ENCODE measurements around the gene BDKRB1. TPM values are rescaled to one million over a fixed set of nuclear protein-coding genes. Genes with fewer than 3 reads are reported as not detected.

The BDKRB1 gene
- total RNA-seq, 4 donors from 2014 or later = 0.51 TPM; not detected in 3

DNA sequence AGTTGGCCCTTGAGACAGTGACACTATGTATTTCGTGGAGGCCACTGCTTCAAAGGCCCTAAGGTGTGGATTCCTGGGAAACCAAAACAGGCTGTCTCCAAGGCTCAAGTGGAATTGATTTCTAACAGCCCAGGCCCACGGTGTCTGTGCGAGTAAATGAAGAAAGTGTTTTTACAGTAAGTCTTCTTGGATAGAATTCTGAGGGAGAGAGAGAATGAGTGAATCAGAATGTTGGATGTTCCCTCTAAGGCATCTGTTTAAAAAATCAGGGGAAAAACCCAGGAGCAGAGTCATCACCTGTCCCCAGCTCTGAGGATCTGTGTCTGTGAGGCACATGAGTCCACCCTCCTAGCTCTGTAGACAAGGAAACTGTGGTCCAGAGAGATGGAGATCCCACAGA is 22.3 kb upstream of the BDKRB1 start:
- TF ChIP-seq, protein P1, sequence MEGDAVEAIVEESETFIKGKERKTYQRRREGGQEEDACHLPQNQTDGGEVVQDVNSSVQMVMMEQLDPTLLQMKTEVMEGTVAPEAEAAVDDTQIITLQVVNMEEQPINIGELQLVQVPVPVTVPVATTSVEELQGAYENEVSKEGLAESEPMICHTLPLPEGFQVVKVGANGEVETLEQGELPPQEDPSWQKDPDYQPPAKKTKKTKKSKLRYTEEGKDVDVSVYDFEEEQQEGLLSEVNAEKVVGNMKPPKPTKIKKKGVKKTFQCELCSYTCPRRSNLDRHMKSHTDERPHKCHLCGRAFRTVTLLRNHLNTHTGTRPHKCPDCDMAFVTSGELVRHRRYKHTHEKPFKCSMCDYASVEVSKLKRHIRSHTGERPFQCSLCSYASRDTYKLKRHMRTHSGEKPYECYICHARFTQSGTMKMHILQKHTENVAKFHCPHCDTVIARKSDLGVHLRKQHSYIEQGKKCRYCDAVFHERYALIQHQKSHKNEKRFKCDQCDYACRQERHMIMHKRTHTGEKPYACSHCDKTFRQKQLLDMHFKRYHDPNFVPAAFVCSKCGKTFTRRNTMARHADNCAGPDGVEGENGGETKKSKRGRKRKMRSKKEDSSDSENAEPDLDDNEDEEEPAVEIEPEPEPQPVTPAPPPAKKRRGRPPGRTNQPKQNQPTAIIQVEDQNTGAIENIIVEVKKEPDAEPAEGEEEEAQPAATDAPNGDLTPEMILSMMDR (IDR thresholded peaks at IDR 0.05; ENCODE audit: low read depth) = no peak

DNA sequence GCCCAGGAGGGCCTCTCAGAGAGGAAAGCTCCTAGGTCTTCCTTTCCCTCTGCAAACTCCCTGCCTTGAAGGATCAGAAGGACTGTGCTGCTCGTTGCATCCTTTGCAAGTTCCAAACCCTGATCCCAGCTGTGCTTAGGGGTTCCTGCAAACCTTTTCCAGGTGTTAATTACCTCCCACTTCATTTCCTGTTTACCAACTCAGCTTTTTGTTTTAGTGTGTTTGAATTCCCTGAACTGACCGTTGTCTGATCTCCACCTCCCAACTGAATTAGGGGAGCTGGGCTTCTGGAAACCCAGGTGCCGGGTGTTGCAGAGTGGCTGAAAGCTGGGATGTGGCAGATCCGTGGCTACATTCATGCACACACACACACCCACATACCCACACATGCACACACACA is 20.6 kb upstream of the BDKRB1 start:
- TF ChIP-seq, protein P1 (IDR thresholded peaks at IDR 0.05; ENCODE audit: low read depth) = no peak

DNA sequence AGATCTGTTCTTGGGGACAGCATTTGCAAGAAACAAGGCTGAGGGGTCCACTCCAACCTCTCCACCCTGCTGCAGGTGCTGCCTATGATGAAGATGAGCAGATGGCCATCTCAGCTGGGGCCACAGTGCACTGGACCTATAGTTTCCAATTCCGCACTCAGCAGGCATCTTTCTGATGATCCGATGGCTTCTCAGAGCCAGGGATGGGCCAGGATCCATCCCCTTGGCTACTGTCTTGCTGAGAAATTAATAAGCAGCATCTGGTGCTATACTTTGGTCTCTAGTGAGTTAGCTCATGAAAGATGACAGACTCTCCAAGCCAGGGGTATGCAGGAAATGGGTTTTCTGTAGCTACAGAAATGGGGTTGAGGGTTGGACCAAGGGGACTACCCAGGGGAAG is 18.4 kb upstream of the BDKRB1 start:
- TF ChIP-seq, protein P1 (IDR thresholded peaks at IDR 0.05; ENCODE audit: low read depth) = no peak

DNA sequence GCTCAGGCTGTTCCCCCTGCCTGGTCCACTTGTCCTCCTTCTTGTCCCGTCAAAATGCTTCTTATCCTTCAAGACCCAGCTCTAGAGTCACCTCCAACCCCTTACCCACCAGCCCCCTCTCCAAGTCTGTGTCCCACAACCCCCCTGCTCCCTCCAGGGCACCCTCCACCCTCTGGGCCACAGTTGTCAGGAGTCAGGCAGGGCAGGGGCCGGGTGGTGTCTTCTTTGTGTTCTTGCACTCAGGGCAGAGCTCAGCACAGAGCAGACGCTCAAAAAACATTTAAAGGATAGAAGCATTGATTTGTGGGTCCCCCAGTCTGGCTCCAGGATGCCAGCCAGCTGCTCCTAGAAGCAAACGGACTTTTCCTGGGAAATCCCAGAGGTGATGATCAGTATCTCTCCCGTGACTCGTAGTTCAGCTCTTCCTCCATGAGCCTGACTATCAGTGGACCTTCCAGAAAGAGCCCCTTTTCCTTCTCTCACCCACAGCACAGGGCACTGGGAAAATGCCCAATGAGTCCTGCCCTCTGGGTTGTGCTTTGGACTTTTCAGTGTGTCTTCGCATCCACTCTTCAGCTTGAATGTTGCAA is 17.2 kb upstream of the BDKRB1 start:
- TF ChIP-seq, protein P1 (IDR thresholded peaks at IDR 0.05; ENCODE audit: low read depth) = no peak

DNA sequence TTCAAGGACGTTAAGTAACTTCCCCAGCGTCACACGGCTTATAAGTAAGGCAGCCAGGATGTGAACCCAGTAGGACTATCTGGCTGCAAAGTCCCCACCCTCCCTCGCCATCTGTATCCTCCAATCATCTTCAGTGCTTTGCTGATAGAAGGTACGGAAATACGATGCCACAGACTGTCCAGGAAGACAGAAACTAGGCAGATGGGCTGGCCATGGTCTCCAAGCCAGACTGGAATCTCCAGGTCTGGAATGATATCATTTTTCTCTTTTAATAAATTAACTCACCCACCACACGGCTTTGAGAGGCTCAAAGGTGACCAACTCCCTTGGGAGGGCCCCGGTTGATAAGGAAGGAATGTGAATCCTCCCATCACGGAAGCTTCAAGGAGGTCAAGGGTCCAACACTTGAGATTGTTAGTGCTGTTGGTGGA is 16.3 kb upstream of the BDKRB1 start:
- TF ChIP-seq, protein P1 (IDR thresholded peaks at IDR 0.05; ENCODE audit: low read depth) = no peak

DNA sequence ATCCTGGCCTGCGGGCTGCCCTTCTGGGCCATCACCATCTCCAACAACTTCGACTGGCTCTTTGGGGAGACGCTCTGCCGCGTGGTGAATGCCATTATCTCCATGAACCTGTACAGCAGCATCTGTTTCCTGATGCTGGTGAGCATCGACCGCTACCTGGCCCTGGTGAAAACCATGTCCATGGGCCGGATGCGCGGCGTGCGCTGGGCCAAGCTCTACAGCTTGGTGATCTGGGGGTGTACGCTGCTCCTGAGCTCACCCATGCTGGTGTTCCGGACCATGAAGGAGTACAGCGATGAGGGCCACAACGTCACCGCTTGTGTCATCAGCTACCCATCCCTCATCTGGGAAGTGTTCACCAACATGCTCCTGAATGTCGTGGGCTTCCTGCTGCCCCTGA is 15.4 kb upstream of the BDKRB1 start:
- TF ChIP-seq, protein P1 (IDR thresholded peaks at IDR 0.05; ENCODE audit: low read depth) = no peak

DNA sequence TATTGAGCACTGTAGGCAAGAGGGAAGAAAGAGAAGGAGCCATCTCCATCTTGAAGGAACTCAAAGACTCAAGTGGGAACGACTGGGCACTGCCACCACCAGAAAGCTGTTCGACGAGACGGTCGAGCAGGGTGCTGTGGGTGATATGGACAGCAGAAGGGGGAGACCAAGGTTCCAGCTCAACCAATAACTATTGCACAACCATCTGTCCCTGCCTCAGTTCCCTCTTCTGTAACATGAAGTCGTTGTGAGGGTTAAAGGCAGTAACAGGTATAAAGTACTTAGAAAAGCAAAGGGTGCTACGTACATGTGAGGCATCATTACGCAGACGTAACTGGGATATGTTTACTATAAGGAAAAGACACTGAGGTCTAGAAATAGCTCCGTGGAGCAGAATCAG is 13.9 kb upstream of the BDKRB1 start:
- TF ChIP-seq, protein P1 (IDR thresholded peaks at IDR 0.05; ENCODE audit: low read depth) = no peak
